HFF-Myc (cell line): ENCODE results near the gene PANX2.
"Not testable (repeated sequence)": the region's sequence is repeated elsewhere in the genome, so short reads cannot be mapped to it uniquely, and the experiment has no call there.

Experiments used
- DNase-seq: peaks from one replicate; pipeline ENCODE4 v3.0.0-alpha.2; 2011; ENCODE audit warnings: low read depth; ENCODE audit errors: extremely low read depth
- H3K4me3 ChIP-seq: replicated peaks from 2 replicates; pipeline ENCODE4 v1.5.1; 2011; ENCODE audit warnings: low read depth, mild to moderate bottlenecking, control low read depth, low read length
- TF ChIP-seq, protein P1 (sequence below): IDR thresholded peaks from 2 replicates; pipeline ENCODE4 v1.5.1; 2012; ENCODE audit warnings: mild to moderate bottlenecking, low read depth, low read length, control low read depth; ENCODE audit errors: missing control alignments

The PANX2 gene

DNA sequence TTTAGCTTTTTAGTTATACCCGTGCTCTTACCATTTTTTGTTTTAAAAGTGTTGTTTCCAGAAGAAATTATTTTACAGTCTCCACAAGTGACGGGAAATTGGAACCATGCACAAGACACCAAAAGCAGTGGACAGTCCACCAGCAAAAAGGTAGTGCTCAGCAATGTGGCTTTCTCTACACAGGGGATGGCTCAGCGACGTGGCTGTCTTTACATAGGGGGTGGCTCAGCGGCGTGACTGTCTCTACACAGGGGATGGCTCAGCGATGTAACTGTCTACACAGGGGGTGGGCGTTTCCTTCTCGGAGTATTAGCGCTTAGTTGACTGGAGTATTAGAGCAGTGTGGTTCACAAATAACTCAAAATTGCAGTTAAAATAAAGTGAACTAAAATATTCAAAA lies 36.0 kb upstream of the PANX2 start:
- no peak overlapping the region for H3K4me3 ChIP-seq
- no peak for DNase-seq
- TF ChIP-seq, protein P1, sequence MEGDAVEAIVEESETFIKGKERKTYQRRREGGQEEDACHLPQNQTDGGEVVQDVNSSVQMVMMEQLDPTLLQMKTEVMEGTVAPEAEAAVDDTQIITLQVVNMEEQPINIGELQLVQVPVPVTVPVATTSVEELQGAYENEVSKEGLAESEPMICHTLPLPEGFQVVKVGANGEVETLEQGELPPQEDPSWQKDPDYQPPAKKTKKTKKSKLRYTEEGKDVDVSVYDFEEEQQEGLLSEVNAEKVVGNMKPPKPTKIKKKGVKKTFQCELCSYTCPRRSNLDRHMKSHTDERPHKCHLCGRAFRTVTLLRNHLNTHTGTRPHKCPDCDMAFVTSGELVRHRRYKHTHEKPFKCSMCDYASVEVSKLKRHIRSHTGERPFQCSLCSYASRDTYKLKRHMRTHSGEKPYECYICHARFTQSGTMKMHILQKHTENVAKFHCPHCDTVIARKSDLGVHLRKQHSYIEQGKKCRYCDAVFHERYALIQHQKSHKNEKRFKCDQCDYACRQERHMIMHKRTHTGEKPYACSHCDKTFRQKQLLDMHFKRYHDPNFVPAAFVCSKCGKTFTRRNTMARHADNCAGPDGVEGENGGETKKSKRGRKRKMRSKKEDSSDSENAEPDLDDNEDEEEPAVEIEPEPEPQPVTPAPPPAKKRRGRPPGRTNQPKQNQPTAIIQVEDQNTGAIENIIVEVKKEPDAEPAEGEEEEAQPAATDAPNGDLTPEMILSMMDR = no peak

DNA sequence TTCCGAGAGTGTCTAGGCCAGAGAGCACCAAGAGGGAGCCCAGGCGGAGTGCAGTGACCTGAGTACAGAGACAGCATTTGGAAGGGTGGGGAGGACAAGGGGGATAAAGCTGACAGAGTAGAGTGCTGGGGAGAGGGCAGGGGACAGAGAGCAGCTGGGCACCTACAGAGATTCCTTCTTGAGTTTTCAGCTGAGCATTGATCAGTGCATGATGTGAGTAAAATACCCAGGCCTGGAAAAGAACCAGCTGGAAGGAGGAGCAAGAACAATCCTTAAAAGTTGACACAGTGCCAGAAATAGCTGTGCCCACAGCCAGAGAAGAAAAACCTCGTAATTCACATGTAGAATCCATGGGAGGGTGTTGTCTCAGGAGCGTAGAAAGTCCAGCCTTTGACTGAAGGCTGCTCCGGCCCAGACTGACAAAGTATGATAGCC lies 33.9 kb upstream of the PANX2 start:
- TF ChIP-seq, protein P1 = no peak
- H3K4me3 ChIP-seq = no peak overlapping the region
- no peak for DNase-seq

DNA sequence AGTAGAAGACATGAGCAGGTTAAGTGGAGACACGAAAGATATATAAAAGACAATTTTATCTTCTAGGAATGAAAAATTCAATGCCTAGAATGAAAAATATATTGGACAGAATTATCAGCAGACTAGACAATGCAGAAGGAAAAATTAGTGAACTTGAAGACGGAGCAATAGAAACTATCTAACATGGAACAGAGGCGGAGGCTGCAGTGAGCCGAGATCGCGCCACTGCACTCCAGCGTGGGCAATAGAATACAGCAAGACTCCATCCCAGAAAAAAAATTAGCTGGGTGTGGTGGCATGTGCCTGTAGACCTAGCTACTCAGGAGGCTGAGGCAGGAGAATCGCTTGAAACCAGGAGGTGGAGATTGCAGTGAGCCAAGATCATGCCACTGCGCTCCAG lies 33.3 kb upstream of the PANX2 start:
- DNase-seq, H3K4me3 ChIP-seq: not testable (repeated sequence)

DNA sequence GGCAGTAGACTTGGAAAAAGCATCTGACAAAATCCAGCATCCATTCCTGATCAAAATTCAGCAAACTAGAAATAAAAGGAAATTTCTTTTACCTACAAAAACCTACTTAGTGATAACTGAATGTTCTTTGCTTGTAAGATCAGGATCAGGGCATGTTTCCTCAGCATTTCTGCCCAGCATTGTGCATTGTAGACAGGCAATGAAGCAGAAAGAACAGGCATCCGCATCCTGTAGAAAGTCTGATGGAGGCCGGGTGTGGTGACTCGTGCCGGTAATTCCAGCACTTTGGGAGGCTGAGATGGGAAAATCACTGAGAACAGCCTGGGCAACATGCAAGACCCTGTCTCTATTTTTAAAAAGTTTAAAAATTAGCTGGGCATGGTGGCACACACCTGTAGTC lies 32.5 kb upstream of the PANX2 start:
- TF ChIP-seq, protein P1 = no peak
- no peak overlapping the region for H3K4me3 ChIP-seq
- no peak for DNase-seq

DNA sequence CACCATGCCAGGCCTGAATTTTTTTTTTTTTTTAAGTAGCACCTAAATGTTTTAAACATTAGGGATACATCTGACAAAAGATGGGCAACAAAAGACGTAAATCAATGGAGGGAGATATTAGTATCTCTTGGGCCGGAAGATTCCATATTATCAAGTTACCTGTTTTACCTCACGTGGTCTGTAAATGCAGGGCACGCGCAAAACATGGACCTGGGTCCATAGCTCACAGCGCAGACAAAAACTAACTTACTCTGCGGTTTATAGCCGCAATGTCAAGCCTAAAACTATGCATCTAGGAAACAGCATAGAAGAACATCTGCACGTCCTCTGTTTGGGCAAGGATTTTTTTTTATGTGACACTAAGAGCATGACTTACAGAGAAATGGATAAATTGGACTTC lies 31.5 kb upstream of the PANX2 start:
- TF ChIP-seq, protein P1 = no peak
- no peak for DNase-seq
- no peak overlapping the region for H3K4me3 ChIP-seq

DNA sequence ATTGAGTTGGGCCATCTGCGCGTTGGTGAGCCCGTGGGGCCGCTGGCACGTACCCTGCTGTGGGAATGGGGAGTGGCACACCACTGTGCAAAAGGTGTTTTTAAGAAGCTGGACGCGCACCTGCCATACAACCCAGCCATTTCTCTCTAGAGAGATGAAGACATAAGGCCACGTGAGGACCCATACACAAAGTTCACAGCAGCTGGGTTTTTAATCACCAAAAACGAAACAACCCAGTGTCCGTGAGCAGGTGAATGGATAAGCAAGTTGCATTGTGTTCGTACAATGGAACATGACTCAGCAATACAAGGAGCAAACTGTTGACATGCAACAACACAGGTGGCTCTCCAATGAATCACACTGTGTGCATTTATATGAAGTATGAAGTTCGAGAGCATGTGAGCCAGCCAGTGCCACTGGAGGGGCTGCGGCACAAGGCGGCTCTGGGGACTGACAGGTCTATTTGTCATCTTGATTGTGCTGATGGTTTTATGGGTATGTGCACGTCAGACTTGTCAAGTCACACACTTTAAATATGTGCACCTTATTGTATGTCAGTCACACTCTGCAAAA lies 30.6 kb upstream of the PANX2 start:
- TF ChIP-seq, protein P1 = no peak
- no peak overlapping the region for H3K4me3 ChIP-seq
- DNase-seq = no peak

DNA sequence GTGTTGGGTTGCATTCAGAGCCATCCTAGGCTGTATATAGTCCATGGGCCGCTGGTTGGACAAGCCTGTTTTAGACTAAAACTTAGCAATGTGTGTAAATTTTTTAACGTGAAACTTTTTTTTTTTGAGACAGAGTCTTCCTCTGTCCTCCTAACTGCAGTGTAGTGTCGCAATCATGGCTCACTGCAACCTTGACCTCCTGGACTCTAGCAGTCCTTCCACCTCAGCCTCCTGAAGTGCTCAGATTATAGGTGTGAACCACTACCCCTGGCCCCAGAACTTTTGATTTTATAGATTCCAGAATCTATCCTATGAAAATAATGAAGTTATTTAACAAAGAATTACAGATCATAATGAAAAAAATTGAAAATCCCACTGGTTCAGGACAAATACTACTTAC lies 29.9 kb upstream of the PANX2 start:
- no peak for DNase-seq
- TF ChIP-seq, protein P1 = no peak
- H3K4me3 ChIP-seq = no peak overlapping the region
